Activated CD8-positive, alpha-beta memory T cell treated with anti-CD3 and anti-CD28 coated beads, Interleukin-2, amount 50 U/mL, for 24 hours (primary cell): ENCODE measurements around the gene TMOD3.
A peak's percentile ranks its signal among the peaks of the same experiment; 100 is the strongest.
"Not testable (repeated sequence)": the region's sequence is repeated elsewhere in the genome, so short reads cannot be mapped to it uniquely, and the experiment has no call there.

Experiments
- DNase-seq: peaks from one replicate; pipeline ENCODE4 v3.0.0-alpha.2; 2020; ENCODE audit errors: extremely low read depth

The TMOD3 gene

GRCh38 chr15:51829376-51830275, at the start of gene TMOD3:
Gene TMOD3 (plus strand): TSS chr15:51829653. CDS start chr15:51862885, 33,232 bp downstream.
- peak; percentile 75 for DNase-seq

GRCh38 chr15:51780636-51781035, 48.8 kb upstream of the TMOD3 start:
- no peak for DNase-seq

GRCh38 chr15:51781506-51781905, 47.9 kb upstream of the TMOD3 start:
- no peak for DNase-seq

- DNase-seq: no peak
Measured at GRCh38 chr15:51782357-51782896, 47.0 kb upstream of the TMOD3 start.

- DNase-seq: no peak
Measured at GRCh38 chr15:51783967-51784366, 45.5 kb upstream of the TMOD3 start.

- not testable (repeated sequence) for DNase-seq
Measured at GRCh38 chr15:51787130-51787529, 42.3 kb upstream of the TMOD3 start.

GRCh38 chr15:51792474-51792873, 37.0 kb upstream of the TMOD3 start:
- DNase-seq: not testable (repeated sequence)

- DNase-seq: no peak
Measured at GRCh38 chr15:51793521-51794305, 35.7 kb upstream of the TMOD3 start.

- DNase-seq: no peak
Measured at GRCh38 chr15:51796847-51797401, 32.5 kb upstream of the TMOD3 start.

GRCh38 chr15:51798281-51798680, 31.2 kb upstream of the TMOD3 start:
- no peak for DNase-seq

- DNase-seq: no peak
Measured at GRCh38 chr15:51799282-51800252, 29.9 kb upstream of the TMOD3 start.

- DNase-seq: no peak
Measured at GRCh38 chr15:51801391-51801835, 28.0 kb upstream of the TMOD3 start.

GRCh38 chr15:51802593-51802992, 26.9 kb upstream of the TMOD3 start:
- no peak for DNase-seq

- DNase-seq: no peak
Measured at GRCh38 chr15:51803965-51804364, 25.5 kb upstream of the TMOD3 start.

- DNase-seq: no peak
Measured at GRCh38 chr15:51806123-51806522, 23.3 kb upstream of the TMOD3 start.

- no peak for DNase-seq
Measured at GRCh38 chr15:51809457-51809856, 20.0 kb upstream of the TMOD3 start.

GRCh38 chr15:51812598-51812997, 16.9 kb upstream of the TMOD3 start:
- DNase-seq: no peak

GRCh38 chr15:51814606-51815005, 14.8 kb upstream of the TMOD3 start:
- no peak for DNase-seq

GRCh38 chr15:51816611-51817010, 12.8 kb upstream of the TMOD3 start:
- no peak for DNase-seq

- DNase-seq: no peak
Measured at GRCh38 chr15:51818150-51818549, 11.3 kb upstream of the TMOD3 start.

- DNase-seq: no peak
Measured at GRCh38 chr15:51825698-51826097, 3.8 kb upstream of the TMOD3 start.
